ENCODE measurements around the gene KIFAP3. TPM values are rescaled to one million over a fixed set of nuclear protein-coding genes. Genes with fewer than 3 reads are reported as not detected.

KIFAP3 gene
- total and polyA plus RNA-seq, 2 of the 8 experiments (the other 6 are each of a cell fraction or from before 2014, with no cell fraction given): 1.3 to 3.2 TPM

GRCh38 chr1:170064821-170065220, 9.7 kb downstream of the KIFAP3 start:
- ChIA-PET CTCF (ENCODE audit: partially characterized antibody) (no interaction called here), POLR2A (ENCODE audit: partially characterized antibody) (no interaction called here)
- Histone ChIP-seq H3K56ac (replicated peaks; ENCODE audit: insufficient read length, low read depth, low read length) (no peak overlapping the region), H2AK5ac (ENCODE audit: low read depth, low read length) (no peak overlapping the region), H3K36me3 (ENCODE audit: control insufficient read depth in 2 of 4, insufficient read depth in 4 of 4, low read length in 3 of 4) (no peaks in the 10 kb centered on the region), H3K18ac (ENCODE audit: extremely low read depth, low read length) (no peak overlapping the region), H3K27ac (ENCODE audit: low read depth, low read length) (no peak overlapping the region), H4K8ac (ENCODE audit: extremely low read depth, insufficient read depth, low read length) (no peak overlapping the region), H3K4me1 (replicated peaks in 1 of 4; ENCODE audit: control insufficient read depth in 3 of 4, insufficient read depth in 4 of 4, low read length in 3 of 4) (no peaks in the 10 kb centered on the region), H4K91ac (replicated peaks; ENCODE audit: insufficient read length, low read length) (no peak overlapping the region), H4K5ac (ENCODE audit: insufficient read length, low read depth, low read length) (no peak overlapping the region), H3K27me3 (replicated peaks in 1 of 4; ENCODE audit: control insufficient read depth in 3 of 4, extremely low read depth in 1 of 4, insufficient read depth in 3 of 4, low read length in 3 of 4) (no peaks in the 10 kb centered on the region), H2BK12ac (ENCODE audit: low read depth, low read length) (no peak overlapping the region), H3K4me3 (ENCODE audit: extremely low read depth in 1 of 4, insufficient read depth in 2 of 4, low read depth in 3 of 4, low read length in 4 of 4) (no peak overlapping the region), H3K23me2 (ENCODE audit: low read depth, low read length) (no peaks in the 10 kb centered on the region), H4K20me1 (replicated peaks in 1 of 2; ENCODE audit: control insufficient read depth in 1 of 2, insufficient read depth in 2 of 2, low read length in 2 of 2) (no peaks in the 10 kb centered on the region), H3K79me1 (ENCODE audit: low read depth, low read length) (no peaks in the 10 kb centered on the region), H2BK15ac (ENCODE audit: low read length) (no peak overlapping the region), H3K4me2 (ENCODE audit: insufficient read depth in 1 of 2, low read depth in 2 of 2, low read length in 2 of 2) (no peak overlapping the region), H3K9me3 (ENCODE audit: insufficient read depth in 2 of 2, low read depth in 1 of 2, low read length in 1 of 2) (no peaks in the 10 kb centered on the region), H3K4ac (replicated peaks; ENCODE audit: insufficient read length, low read depth, low read length) (no peak overlapping the region), H2BK120ac (replicated peaks; ENCODE audit: low read depth, low read length) (no peak overlapping the region), H2AFZ (ENCODE audit: low read length) (no peak overlapping the region), H3K14ac (ENCODE audit: insufficient read length) (no peak overlapping the region), H3K9ac (replicated peaks in 1 of 4; ENCODE audit: extremely low read depth in 1 of 4, low read depth in 3 of 4, low read length in 3 of 4) (no peak overlapping the region), H2BK5ac (ENCODE audit: low read depth, low read length) (no peak overlapping the region), H2BK20ac (ENCODE audit: low read length) (no peak overlapping the region), H3K79me2 (ENCODE audit: control insufficient read depth in 1 of 2, insufficient read depth in 2 of 2, low read length in 2 of 2) (no peaks in the 10 kb centered on the region), H3K23ac (ENCODE audit: insufficient read length) (no peak overlapping the region)
- DNase-seq (ENCODE audit: low read depth in 1 of 2, low spot score in 2 of 2) (no peak), FAIRE-seq (no peak)
- 95% methylated on average over 1 of the region's 1 CpG; no CpG with 5 or more reads in 1 of the 2 experiments for WGBS, 2 experiments (ENCODE audit: extremely low coverage in 1 of 2, insufficient coverage in 1 of 2, insufficient read length in 1 of 2, insufficient replicate concordance in 2 of 2, low coverage in 1 of 2, low lambda C conversion rate in 2 of 2, missing lambda C conversion rate in 1 of 2)
- TF ChIP-seq, protein P1, sequence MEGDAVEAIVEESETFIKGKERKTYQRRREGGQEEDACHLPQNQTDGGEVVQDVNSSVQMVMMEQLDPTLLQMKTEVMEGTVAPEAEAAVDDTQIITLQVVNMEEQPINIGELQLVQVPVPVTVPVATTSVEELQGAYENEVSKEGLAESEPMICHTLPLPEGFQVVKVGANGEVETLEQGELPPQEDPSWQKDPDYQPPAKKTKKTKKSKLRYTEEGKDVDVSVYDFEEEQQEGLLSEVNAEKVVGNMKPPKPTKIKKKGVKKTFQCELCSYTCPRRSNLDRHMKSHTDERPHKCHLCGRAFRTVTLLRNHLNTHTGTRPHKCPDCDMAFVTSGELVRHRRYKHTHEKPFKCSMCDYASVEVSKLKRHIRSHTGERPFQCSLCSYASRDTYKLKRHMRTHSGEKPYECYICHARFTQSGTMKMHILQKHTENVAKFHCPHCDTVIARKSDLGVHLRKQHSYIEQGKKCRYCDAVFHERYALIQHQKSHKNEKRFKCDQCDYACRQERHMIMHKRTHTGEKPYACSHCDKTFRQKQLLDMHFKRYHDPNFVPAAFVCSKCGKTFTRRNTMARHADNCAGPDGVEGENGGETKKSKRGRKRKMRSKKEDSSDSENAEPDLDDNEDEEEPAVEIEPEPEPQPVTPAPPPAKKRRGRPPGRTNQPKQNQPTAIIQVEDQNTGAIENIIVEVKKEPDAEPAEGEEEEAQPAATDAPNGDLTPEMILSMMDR (IDR thresholded peaks at IDR 0.05; ENCODE audit: control extremely low read depth in 1 of 3, insufficient read depth in 1 of 3, low read depth in 1 of 3, low read length in 3 of 3): no peak
- TF ChIP-seq NANOG (IDR thresholded peaks at IDR 0.05; ENCODE audit: insufficient read depth, low read depth, low read length, poor library complexity, severe bottlenecking) (no peak), EZH2 (IDR thresholded peaks at IDR 0.05; ENCODE audit: low read depth, low read length, severe bottlenecking) (no peak), SIN3A (conservative IDR thresholded peaks at IDR 0.05 in 1 of 2, IDR thresholded peaks at IDR 0.05 in 1 of 2; ENCODE audit: low read depth in 1 of 2, low read length in 2 of 2) (no peak), EGR1 (IDR thresholded peaks at IDR 0.05; ENCODE audit: borderline replicate concordance, low read depth, low read length) (no peak), RBBP5 (IDR thresholded peaks at IDR 0.05; ENCODE audit: borderline replicate concordance, low read depth, low read length) (no peak), ATF3 (IDR thresholded peaks at IDR 0.05; ENCODE audit: insufficient read depth, low read depth, low read length) (no peak), CHD1 (IDR thresholded peaks at IDR 0.05; ENCODE audit: low read depth, low read length) (no peak), RFX5 (IDR thresholded peaks at IDR 0.05; ENCODE audit: borderline replicate concordance, low read depth, low read length) (no peak), CBX5 (IDR thresholded peaks at IDR 0.05; ENCODE audit: low read depth, low read length) (no peak), TAF1 (IDR thresholded peaks at IDR 0.05; ENCODE audit: low read depth, low read length) (no peak)

Data from H1 (cell line).